BE2C (cell line): ENCODE results near the gene CLSTN2.

Source experiments
- DNase-seq: peaks from one replicate; pipeline ENCODE4 v3.0.0-alpha.2; 2020
- H3K27me3 ChIP-seq: fragments of 250-450 bp; sonication (Bioruptor Pico); 2 replicates; pipeline ENCODE4 v1.5.1; 2020; ENCODE audit warnings: mild to moderate bottlenecking
- H3K36me3 ChIP-seq: fragments of 250-450 bp; sonication (Bioruptor Pico); 2 replicates; pipeline ENCODE4 v1.5.1; 2020; ENCODE audit warnings: mild to moderate bottlenecking
- H3K4me1 ChIP-seq: fragments of 250-450 bp; sonication (Bioruptor Pico); 2 replicates; pipeline ENCODE4 v1.5.1; 2020
- H3K4me3 ChIP-seq: 2 replicates; pipeline ENCODE4 v1.5.1; 2011; ENCODE audit warnings: low read depth, low read length
- H3K9me3 ChIP-seq: fragments of 250-450 bp; sonication (Bioruptor Pico); 2 replicates; pipeline ENCODE4 v1.5.1; 2020
- TF ChIP-seq, protein P1 (sequence below): IDR thresholded peaks from 2 replicates; pipeline ENCODE4 v1.5.1; 2012; ENCODE audit warnings: mild to moderate bottlenecking, low read depth, low read length

The CLSTN2 gene

GRCh38 chr3:140529096-140529495 lies 594.1 kb downstream of the CLSTN2 start:
- no peaks in the 10 kb centered on the region for H3K36me3 ChIP-seq
- H3K27me3 ChIP-seq: peaks cover 9% of the 10 kb centered on the region
- DNase-seq: no peak
- H3K4me3 ChIP-seq: no peak overlapping the region
- TF ChIP-seq, protein P1, sequence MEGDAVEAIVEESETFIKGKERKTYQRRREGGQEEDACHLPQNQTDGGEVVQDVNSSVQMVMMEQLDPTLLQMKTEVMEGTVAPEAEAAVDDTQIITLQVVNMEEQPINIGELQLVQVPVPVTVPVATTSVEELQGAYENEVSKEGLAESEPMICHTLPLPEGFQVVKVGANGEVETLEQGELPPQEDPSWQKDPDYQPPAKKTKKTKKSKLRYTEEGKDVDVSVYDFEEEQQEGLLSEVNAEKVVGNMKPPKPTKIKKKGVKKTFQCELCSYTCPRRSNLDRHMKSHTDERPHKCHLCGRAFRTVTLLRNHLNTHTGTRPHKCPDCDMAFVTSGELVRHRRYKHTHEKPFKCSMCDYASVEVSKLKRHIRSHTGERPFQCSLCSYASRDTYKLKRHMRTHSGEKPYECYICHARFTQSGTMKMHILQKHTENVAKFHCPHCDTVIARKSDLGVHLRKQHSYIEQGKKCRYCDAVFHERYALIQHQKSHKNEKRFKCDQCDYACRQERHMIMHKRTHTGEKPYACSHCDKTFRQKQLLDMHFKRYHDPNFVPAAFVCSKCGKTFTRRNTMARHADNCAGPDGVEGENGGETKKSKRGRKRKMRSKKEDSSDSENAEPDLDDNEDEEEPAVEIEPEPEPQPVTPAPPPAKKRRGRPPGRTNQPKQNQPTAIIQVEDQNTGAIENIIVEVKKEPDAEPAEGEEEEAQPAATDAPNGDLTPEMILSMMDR: no peak
- H3K4me1 ChIP-seq: no peaks in the 10 kb centered on the region
- no peaks in the 10 kb centered on the region for H3K9me3 ChIP-seq

GRCh38 chr3:140529558-140529957 lies 594.6 kb downstream of the CLSTN2 start:
- Histone ChIP-seq H3K9me3 (no peaks in the 10 kb centered on the region), H3K4me3 (no peak overlapping the region), H3K27me3 (peaks cover 9% of the 10 kb centered on the region), H3K36me3 (no peaks in the 10 kb centered on the region), H3K4me1 (no peaks in the 10 kb centered on the region)
- DNase-seq: no peak
- TF ChIP-seq, protein P1: no peak

- H3K36me3 ChIP-seq: no peaks in the 10 kb centered on the region
- no peak for DNase-seq
- no peaks in the 10 kb centered on the region for H3K4me1 ChIP-seq
- H3K4me3 ChIP-seq: no peak overlapping the region
- peaks cover 9% of the 10 kb centered on the region; the same call in 1 of the 2 replicates for H3K27me3 ChIP-seq
- TF ChIP-seq, protein P1: no peak
- no peaks in the 10 kb centered on the region for H3K9me3 ChIP-seq
These were observed 595.1 kb downstream of the CLSTN2 start for GRCh38 chr3:140530131-140530530.

DNA sequence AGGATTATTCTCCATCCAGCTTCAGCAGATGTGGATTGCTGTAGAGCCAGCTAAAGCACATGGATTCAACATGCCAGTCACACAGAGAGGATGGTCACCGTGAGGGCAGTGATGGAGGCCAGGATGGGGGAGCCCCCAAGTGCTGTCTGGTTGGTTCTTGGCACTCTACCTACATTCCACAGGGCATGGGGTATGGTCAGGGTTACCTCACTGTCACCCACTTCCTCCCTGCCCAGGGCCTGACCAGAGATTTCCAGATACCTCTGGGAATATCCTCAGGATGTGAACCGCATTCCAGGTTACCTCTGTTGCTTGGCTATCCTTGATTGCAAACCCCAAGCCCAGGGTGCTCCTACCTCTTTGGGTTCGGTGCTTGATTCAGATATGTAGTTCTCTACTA lies 595.6 kb downstream of the CLSTN2 start:
- Histone ChIP-seq H3K36me3 (no peaks in the 10 kb centered on the region), H3K4me1 (no peaks in the 10 kb centered on the region), H3K27me3 (peaks cover 9% of the 10 kb centered on the region; the same call in 1 of the 2 replicates), H3K4me3 (no peak overlapping the region), H3K9me3 (no peaks in the 10 kb centered on the region)
- DNase-seq: no peak
- TF ChIP-seq, protein P1: no peak

DNA sequence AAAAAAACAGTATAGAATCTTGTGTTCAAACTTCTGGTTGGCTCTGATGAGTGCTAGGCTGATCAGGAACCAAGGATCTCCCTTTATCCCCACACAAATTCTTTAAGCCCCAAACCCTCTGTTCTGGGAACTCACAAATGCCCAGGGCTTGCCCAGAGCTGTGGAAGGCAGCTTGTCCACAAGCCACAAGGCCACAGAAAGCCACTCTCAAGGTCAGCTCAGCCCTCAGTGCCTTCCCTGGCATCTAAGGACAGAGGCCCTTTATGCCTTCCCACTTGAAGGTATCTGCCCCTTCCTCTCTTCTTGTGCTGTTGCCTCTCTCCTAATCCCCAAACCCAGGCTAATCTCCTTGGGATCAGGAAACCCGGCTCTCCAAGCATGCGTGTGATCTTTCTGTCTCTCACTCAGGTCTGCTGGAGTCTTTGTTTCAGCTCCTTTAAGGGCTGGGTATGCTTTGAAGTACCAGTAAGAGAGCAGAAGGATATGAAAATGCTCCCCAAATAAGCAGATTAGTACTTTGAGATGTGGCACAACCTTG lies 597.9 kb downstream of the CLSTN2 start:
- no peak for DNase-seq
- no peak overlapping the region for H3K4me3 ChIP-seq
- no peaks in the 10 kb centered on the region; the same call in 1 of the 2 replicates for H3K4me1 ChIP-seq
- no peaks in the 10 kb centered on the region for H3K36me3 ChIP-seq
- H3K9me3 ChIP-seq: no peaks in the 10 kb centered on the region
- TF ChIP-seq, protein P1: no peak
- H3K27me3 ChIP-seq: no peaks in the 10 kb centered on the region

- Histone ChIP-seq H3K27me3 (no peaks in the 10 kb centered on the region), H3K36me3 (no peaks in the 10 kb centered on the region), H3K4me3 (no peak overlapping the region), H3K4me1 (no peaks in the 10 kb centered on the region; the same call in 1 of the 2 replicates), H3K9me3 (no peaks in the 10 kb centered on the region)
- TF ChIP-seq, protein P1: no peak
- DNase-seq: no peak
These were observed 602.1 kb downstream of the CLSTN2 start for GRCh38 chr3:140536926-140537726.
